Measurements from ENCODE around the gene TMPRSS11E.

DNA sequence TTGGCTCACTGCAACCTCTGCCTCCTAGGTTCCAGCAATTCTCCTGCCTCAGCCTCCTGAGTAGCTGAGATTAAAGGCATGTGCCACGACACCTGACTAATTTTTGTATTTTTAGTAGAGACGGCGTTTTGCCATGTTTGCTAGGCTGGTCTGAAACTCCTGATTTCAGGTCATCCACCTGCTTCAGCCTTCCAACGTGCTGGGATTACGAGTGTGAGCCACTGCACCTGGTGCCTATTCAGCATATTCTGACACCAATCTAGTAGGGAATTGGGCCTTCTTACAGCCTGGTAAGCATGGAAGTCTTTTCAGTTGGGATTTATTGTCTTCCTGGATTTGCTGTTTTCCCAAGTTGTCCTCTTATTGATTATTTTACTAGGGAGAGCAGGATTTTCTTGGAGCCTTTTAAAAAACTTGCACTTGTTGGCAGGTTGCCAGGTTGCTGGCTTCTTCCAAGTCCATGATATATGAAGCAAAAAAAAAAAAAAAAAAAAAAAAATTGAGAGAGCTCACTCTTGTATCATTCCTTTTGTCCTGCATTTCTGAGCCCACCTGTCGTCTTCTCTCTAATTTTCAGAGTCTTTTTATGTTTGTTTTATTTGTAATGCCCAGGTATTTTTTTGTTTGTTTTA is 43.7 kb downstream of the TMPRSS11E start:
- TF ChIP-seq, protein P1, sequence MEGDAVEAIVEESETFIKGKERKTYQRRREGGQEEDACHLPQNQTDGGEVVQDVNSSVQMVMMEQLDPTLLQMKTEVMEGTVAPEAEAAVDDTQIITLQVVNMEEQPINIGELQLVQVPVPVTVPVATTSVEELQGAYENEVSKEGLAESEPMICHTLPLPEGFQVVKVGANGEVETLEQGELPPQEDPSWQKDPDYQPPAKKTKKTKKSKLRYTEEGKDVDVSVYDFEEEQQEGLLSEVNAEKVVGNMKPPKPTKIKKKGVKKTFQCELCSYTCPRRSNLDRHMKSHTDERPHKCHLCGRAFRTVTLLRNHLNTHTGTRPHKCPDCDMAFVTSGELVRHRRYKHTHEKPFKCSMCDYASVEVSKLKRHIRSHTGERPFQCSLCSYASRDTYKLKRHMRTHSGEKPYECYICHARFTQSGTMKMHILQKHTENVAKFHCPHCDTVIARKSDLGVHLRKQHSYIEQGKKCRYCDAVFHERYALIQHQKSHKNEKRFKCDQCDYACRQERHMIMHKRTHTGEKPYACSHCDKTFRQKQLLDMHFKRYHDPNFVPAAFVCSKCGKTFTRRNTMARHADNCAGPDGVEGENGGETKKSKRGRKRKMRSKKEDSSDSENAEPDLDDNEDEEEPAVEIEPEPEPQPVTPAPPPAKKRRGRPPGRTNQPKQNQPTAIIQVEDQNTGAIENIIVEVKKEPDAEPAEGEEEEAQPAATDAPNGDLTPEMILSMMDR (IDR thresholded peaks at IDR 0.05): no peak
- TF ChIP-seq POLR2A (IDR thresholded peaks at IDR 0.05): no peak
